Glutamatergic neuron (in vitro differentiated cells): ENCODE results near the gene MADD. TPM values are rescaled to one million over a fixed set of nuclear protein-coding genes. Genes with fewer than 3 reads are reported as not detected.
"Not testable (repeated sequence)": the region's sequence is repeated elsewhere in the genome, so short reads cannot be mapped to it uniquely, and the experiment has no call there.

Experiments
- DNase-seq: peaks from one replicate; pipeline ENCODE4 v3.0.0; 2022
- H3K27ac Mint-ChIP-seq: one replicate; pipeline ENCODE4 v1.8.0; 2020; ENCODE audit warnings: mild to moderate bottlenecking, mixed read lengths, inconsistent platforms; ENCODE audit not compliant: unreplicated experiment
- H3K27me3 Mint-ChIP-seq: one replicate; pipeline ENCODE4 v1.8.0; 2020; ENCODE audit warnings: mild to moderate bottlenecking, moderate library complexity, mixed read lengths, inconsistent platforms; ENCODE audit not compliant: unreplicated experiment
- H3K36me3 Mint-ChIP-seq: one replicate; pipeline ENCODE4 v1.8.0; 2020; ENCODE audit warnings: mild to moderate bottlenecking, mixed read lengths, inconsistent platforms; ENCODE audit not compliant: unreplicated experiment
- H3K4me1 Mint-ChIP-seq: one replicate; pipeline ENCODE4 v1.8.0; 2020; ENCODE audit warnings: mild to moderate bottlenecking, low read depth, mixed read lengths, inconsistent platforms; ENCODE audit not compliant: unreplicated experiment
- H3K4me3 Mint-ChIP-seq: one replicate; pipeline ENCODE4 v1.8.0; 2020; ENCODE audit warnings: mild to moderate bottlenecking, mixed read lengths, inconsistent platforms; ENCODE audit not compliant: unreplicated experiment
- H3K9me3 Mint-ChIP-seq: one replicate; pipeline ENCODE4 v1.8.0; 2020; ENCODE audit warnings: mild to moderate bottlenecking, moderate library complexity, mixed read lengths, inconsistent platforms; ENCODE audit not compliant: unreplicated experiment
- total RNA-seq: library from RNA; stranded (reverse); fragmentation: NEBNext Ultra II Directional; extraction: Animal tissue kit (Norgen Biotek cat#: 25700); gene quantifications from one replicate; pipeline ENCODE4 v1.2.1, GENCODE V29; 2021; ENCODE audit not compliant: unreplicated experiment
- TF ChIP-seq, protein P1 (sequence below): fragments of 200-600 bp; sonication (generic); IDR thresholded peaks from one replicate; pipeline ENCODE4 v1.5.0; 2021; ENCODE audit not compliant: partially characterized antibody, unreplicated experiment

The MADD gene
- total RNA-seq, 1 donor from 2014 or later: 115 TPM

DNA sequence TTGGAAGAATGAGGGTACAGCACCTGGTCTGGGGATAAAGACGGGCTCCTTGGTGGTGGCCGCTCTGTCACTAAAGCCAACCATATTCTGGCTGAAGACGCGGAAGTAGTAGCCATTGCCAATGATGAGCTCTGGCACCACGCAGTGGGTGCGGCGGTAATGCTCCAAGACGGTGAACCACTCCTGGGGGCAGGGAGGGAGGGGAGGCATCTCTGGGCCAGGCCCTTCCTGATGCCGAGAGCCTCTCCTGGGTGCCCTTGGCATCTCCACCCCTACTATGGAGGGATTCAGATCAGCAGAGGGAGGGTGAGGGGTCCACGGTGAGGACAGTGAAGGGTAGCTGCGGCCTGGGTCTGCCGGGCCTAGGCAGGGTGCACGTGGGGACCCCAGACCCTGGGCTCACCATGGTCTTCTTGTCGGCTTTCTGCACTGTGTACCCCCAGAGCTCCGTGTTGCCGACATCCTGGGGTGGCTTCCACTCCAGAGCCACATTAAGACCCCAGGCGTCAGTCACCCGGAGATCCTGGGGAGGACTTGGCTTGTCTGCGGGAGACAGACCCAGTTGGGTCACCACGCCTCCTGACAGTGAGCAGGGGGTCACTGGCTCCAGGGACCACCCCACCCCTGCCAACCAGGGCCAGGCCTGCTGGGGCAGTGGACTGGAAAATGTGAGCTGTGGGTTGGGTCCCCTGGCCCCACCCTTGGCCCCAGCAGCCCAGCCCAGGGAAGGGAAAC, 63.0 kb downstream of the MADD start:
- peaks cover 6% of the 10 kb centered on the region for H3K4me1 Mint-ChIP-seq
- no peak for DNase-seq
- no peaks in the 10 kb centered on the region for H3K27me3 Mint-ChIP-seq
- no peaks in the 10 kb centered on the region for H3K36me3 Mint-ChIP-seq
- peaks cover 1% of the 10 kb centered on the region for H3K9me3 Mint-ChIP-seq
- TF ChIP-seq, protein P1, sequence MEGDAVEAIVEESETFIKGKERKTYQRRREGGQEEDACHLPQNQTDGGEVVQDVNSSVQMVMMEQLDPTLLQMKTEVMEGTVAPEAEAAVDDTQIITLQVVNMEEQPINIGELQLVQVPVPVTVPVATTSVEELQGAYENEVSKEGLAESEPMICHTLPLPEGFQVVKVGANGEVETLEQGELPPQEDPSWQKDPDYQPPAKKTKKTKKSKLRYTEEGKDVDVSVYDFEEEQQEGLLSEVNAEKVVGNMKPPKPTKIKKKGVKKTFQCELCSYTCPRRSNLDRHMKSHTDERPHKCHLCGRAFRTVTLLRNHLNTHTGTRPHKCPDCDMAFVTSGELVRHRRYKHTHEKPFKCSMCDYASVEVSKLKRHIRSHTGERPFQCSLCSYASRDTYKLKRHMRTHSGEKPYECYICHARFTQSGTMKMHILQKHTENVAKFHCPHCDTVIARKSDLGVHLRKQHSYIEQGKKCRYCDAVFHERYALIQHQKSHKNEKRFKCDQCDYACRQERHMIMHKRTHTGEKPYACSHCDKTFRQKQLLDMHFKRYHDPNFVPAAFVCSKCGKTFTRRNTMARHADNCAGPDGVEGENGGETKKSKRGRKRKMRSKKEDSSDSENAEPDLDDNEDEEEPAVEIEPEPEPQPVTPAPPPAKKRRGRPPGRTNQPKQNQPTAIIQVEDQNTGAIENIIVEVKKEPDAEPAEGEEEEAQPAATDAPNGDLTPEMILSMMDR: no peak
- H3K27ac Mint-ChIP-seq: no peak overlapping the region
- no peak overlapping the region for H3K4me3 Mint-ChIP-seq

DNA sequence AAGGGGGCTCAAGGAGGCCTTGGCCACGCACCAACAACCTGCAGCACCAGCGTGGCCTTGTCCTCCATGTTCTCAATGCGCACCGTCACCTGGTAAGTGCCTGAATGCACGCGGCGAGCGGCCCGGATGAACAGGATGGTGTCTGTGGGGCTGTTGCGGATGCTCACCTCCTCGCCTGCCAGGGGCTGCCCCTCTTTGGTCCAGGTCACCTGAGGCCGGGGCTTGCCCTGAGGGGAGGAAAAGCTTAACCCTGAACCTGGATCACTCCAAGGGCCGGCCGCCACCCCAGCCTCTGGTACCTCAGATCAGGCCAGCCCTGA, 63.6 kb downstream of the MADD start:
- Mint-ChIP-seq H3K4me3 (no peak overlapping the region), H3K27me3 (no peaks in the 10 kb centered on the region), H3K27ac (no peak overlapping the region), H3K4me1 (peaks cover 6% of the 10 kb centered on the region), H3K36me3 (no peaks in the 10 kb centered on the region), H3K9me3 (peaks cover under 1% of the 10 kb centered on the region)
- no peak for DNase-seq
- TF ChIP-seq, protein P1: no peak

DNA sequence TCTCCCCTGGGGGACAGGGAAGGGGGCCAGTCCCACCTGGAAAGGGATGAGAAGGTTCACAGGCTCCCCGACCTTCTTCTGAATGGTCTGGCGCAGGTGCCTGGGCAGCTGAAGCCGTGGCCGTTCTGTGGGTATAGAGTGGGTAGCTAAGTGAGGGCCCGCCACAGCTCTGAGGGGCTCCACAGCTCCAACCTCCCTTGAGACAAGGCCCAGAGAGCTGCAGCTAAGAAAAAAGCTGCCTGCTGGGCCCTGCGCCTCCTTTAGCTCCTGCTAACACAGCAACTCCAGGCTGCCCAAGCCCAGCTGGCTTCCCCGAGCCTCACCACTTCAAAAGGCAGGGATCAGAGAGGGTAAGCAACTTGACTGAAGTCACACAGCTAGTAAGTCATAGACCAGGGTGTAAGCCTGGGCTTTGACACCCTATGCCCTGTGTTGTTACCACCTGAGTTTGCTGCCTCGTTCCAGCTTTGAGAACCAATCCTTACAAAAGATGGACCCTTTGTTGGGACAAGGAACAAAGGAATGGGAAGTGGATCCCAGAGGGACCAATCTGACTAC, 64.0 kb downstream of the MADD start:
- peaks cover 1% of the 10 kb centered on the region for H3K9me3 Mint-ChIP-seq
- TF ChIP-seq, protein P1: no peak
- H3K27me3 Mint-ChIP-seq: no peaks in the 10 kb centered on the region
- H3K27ac Mint-ChIP-seq: no peak overlapping the region
- no peak for DNase-seq
- H3K4me1 Mint-ChIP-seq: peaks cover 6% of the 10 kb centered on the region
- H3K4me3 Mint-ChIP-seq: no peak overlapping the region
- H3K36me3 Mint-ChIP-seq: no peaks in the 10 kb centered on the region

DNA sequence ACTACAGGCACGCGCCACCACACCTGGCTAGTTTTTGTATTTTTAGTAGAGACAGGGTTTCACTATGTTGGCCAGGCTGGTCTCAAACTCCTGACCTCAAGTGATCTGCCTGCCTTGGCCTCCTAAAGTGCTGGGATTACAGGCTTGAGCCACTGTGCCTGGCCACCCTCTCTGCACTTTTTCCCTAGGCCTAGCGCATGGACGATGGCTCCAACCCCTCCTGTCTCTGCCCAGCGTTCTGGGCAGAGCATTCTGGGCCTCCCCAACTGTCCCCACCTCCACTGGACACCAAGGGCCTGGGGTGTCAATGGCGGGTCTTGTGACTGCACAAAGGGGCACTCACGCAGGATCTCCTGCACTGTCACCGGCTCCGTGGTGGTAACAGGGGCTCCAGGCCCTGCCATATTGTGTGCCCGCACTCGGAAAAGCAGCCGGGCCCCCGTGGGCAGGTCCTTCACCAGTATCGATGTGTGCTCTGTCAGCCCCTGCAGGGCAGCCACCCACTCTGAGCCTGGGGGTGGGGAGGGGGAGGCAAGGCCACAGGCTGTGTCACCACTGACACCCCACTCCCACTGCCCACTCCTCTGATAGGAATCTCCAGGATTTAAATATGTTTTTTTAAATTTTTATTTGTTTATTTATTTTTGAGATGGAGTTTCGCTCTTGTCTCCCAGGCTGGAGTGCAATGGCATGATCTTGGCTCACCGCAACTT, 64.9 kb downstream of the MADD start:
- not testable (repeated sequence) for H3K36me3 Mint-ChIP-seq, DNase-seq

DNA sequence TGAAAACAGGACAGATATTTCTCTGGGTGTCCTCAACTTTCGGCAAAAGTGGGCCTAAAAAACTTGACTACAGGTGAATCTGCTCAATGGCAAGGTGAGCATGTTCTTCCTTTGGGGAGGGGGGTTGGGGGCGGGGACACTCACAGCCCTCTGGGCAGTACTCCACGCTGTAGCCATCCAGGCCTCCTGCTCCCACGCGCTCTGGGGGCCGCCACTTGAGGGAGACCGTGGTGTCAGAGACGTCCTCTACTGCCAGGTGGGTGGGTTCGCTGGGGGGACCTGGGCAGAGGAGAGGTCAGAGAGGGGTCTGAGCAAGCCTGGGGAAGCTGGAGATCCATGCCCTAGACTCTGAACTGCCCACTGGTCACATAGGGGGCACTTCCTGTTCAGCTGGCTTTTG, 65.8 kb downstream of the MADD start:
- Mint-ChIP-seq H3K4me3 (no peak overlapping the region), H3K36me3 (no peaks in the 10 kb centered on the region), H3K9me3 (peaks cover 1% of the 10 kb centered on the region), H3K27ac (no peak overlapping the region), H3K27me3 (peaks cover 2% of the 10 kb centered on the region), H3K4me1 (no peaks in the 10 kb centered on the region)
- TF ChIP-seq, protein P1: no peak
- DNase-seq: no peak

More for the DNA sequence above, 64.9 kb downstream of the MADD start:
- not testable (repeated sequence) for H3K27me3 Mint-ChIP-seq, H3K27ac Mint-ChIP-seq, H3K4me1 Mint-ChIP-seq, H3K9me3 Mint-ChIP-seq, H3K4me3 Mint-ChIP-seq
